Measurements from ENCODE around the gene MAST2. TPM values are rescaled to one million over a fixed set of nuclear protein-coding genes. Genes with fewer than 3 reads are reported as not detected.
"Not testable (repeated sequence)": the region's sequence is repeated elsewhere in the genome, so short reads cannot be mapped to it uniquely, and the experiment has no call there.

The MAST2 gene
- total RNA-seq, 1 experiment from 2014 or later: 7.2 TPM

DNA sequence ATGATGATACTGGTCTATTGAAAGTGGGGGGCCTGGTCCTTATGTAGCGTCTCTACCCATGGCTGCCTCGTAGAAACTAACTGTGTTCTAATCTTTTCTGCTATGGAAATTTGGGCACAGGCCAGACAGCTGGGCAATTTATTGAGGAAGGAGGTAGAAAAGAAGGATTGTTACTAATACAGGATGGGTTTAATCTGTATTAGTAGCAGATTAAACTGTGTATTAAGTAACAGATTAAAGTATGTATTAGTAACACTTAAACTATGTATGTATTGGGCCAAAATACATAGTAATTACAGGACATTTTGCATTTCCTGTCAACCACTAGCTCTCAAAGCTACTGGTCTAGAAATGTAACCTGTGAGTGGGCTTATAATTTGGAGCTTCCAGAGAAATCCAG lies 142.0 kb downstream of the MAST2 start:
- no peak for DNase-seq (ENCODE audit: low read depth, low spot score)
- in situ Hi-C loops (cut with HindIII; ENCODE audit: low pct_unique_long_range_greater_than_20kb, low sequenced_read_pairs): no loop called here

DNA sequence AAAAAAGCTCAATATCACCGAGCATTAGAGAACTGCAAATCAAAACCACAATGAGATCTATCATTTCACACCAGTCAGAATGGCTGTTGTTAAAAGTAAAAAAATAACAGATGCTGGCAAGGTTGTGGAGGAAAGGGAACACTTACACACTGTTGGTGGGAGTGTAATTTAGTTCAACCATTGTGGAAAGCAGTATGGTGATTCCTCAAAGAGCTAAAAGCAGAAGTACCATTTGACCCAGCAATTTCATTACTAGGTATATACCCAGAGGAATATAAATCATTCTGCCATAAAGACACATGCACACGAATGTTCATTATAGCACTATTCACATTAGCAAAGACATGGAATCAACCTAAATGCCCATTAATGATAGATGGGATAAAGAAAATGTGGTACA lies 146.1 kb downstream of the MAST2 start:
- DNase-seq (ENCODE audit: low read depth, low spot score); in situ Hi-C loops (cut with HindIII; ENCODE audit: low pct_unique_long_range_greater_than_20kb, low sequenced_read_pairs): not testable (repeated sequence)

DNA sequence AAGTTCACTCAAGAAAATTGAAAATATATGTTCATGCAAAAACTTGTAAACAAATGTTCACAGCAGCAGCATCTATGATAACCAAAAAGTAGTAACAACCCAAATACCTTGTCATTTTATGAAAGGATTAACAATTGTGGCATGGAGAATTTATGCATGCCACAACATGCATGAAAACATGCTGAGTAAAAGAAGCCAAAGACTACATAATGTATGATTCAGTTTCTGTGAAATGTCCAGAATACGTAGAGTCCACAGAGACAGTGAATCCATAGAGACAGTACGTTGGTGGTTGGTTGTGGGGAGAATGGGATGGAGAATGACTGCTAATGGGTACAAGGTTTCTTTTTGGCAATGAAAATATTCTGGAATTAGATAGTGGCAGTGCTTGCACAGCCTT lies 148.7 kb downstream of the MAST2 start:
- DNase-seq (ENCODE audit: low read depth, low spot score): no peak
- in situ Hi-C loops (cut with HindIII; ENCODE audit: low pct_unique_long_range_greater_than_20kb, low sequenced_read_pairs): no loop called here

DNA sequence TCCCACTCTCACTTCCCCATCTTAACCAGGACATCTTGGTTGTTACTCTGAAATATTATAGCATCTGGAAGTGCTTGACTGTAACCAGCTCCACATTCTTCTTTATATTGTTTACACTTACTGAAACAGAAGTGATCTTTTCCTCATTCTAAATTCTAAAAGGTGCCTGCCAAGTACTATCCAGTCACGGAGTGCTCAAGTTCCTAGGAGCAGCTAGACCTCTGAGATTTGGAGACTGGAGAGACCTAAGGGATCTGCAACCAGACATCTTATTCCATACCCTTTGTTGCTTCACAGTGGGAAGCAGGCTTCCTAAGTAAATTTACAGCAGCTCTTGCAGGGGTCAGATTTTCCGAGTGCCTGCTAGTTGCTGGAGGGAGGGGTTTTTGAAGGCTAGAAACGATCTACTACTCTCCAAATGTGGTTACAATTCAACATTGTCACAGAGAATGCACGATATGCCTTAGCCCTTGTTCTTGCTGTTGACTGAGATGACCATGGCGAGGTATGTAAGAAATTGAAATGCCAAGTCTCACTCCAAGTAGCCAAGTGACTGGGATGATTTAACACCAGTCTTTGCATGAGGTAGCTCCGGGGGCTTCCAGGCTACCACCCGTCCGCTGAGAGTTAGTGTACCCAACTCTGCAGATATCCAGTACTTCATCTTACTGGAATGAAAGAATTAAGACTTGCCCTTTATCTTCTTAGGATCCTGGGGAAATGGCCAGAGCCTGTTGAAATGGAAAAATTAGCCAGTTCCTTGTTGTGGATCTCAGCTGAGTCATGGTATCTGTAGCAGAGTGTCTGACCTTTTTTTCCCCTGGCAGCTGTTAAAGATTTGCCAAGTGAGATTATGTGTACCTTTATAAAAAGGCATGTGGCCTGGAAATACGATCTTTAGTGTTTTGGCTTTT lies 150.8 kb downstream of the MAST2 start:
- in situ Hi-C loops (cut with HindIII; ENCODE audit: low pct_unique_long_range_greater_than_20kb, low sequenced_read_pairs): no loop called here
- DNase-seq (ENCODE audit: low read depth, low spot score): no peak

DNA sequence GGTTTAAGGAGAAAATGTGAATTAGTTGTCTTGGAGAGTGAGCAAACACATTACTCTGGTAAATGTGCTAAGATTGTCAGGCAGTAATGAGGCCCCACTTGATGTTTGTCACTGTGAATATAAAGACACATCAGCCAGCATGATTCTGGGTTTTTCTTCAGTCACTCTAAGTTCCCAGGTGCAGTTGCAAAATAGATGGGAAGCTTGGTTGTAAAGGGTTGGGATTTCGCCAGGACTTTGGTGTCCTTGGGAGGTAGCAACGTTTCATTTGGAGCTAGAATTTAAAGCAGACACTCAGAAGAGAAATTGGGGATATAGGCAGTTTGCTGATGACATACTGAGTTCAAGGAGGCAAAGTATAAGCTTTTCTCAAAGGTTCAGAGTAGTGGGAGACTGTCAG lies 154.3 kb downstream of the MAST2 start:
- in situ Hi-C loops (cut with HindIII; ENCODE audit: low pct_unique_long_range_greater_than_20kb, low sequenced_read_pairs): no loop called here
- no peak for DNase-seq (ENCODE audit: low read depth, low spot score)

DNA sequence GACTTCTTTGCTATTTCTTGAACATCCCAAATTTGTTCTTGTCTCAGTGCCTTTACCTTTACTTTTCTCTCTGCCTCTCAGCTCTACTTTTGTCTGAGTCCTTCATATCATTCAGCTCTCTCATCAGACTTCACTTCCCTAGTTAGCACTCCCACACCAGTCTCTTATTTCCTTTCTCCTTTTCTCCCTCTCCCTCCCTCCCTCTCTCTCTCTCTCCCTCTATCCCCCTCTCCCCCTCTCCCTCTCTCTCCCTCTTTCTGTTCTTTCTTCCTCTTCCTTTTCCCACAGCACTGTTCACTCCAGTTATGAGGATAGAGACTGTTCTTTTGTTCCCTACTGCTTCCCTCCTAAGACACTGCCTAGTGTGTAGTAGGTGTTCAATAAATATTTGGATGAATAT lies 154.9 kb downstream of the MAST2 start:
- no peak for DNase-seq (ENCODE audit: low read depth, low spot score)
- in situ Hi-C loops (cut with HindIII; ENCODE audit: low pct_unique_long_range_greater_than_20kb, low sequenced_read_pairs): no loop called here

DNA sequence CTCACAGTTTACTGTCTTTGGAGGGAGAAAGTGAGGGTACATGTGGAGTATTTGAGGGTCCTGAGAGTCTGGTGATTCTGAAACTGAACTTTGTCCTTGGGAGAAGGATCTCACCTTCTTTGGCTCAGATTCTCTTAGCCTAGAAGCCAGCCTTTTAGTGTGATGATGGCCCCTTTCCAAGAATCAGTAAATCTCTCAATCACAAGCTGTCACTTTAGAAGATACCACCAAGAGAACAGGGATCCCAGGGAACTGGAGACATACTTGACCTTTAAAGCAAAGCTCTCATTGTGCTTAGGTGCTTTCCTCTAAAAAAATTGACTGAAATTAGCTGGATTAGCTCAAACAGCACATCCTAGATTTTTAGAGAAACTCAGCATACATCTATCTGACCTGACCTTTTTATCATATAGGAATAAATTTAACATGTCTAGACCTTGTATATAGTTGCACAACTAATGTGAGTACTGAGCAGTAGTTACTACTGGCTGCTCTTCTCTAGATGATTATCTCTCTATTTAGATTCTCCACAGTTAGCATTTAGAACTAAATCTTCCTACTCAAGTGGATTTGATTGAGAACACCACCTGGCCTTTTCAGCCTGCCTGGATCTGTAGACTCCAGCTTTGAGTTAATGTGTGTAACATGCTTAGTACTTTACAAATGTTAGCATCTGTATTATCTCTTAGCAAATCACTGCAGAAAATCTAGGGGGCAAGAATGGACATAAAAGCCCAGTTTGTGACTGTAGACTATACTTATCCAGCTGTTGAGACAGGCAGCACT lies 157.7 kb downstream of the MAST2 start:
- DNase-seq (ENCODE audit: low read depth, low spot score): no peak
- in situ Hi-C loops (cut with HindIII; ENCODE audit: low pct_unique_long_range_greater_than_20kb, low sequenced_read_pairs): no loop called here

DNA sequence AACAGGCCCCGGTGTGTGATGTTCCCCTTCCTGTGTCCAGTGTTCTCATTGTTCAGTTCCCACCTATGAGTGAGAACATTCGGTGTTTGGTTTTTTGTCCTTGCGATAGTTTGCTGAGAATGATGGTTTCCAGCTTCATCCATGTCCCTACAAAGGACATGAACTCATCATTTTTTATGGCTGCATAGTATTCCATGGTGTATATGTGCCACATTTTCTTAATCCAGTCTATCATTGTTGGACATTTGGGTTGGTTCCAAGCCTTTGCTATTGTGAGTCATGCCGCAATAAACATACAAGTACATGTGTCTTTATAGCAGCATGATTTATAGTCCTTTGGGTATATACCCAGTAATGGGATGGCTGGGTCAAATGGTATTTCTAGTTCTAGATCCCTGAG lies 158.5 kb downstream of the MAST2 start:
- in situ Hi-C loops (cut with HindIII; ENCODE audit: low pct_unique_long_range_greater_than_20kb, low sequenced_read_pairs); DNase-seq (ENCODE audit: low read depth, low spot score): not testable (repeated sequence)

DNA sequence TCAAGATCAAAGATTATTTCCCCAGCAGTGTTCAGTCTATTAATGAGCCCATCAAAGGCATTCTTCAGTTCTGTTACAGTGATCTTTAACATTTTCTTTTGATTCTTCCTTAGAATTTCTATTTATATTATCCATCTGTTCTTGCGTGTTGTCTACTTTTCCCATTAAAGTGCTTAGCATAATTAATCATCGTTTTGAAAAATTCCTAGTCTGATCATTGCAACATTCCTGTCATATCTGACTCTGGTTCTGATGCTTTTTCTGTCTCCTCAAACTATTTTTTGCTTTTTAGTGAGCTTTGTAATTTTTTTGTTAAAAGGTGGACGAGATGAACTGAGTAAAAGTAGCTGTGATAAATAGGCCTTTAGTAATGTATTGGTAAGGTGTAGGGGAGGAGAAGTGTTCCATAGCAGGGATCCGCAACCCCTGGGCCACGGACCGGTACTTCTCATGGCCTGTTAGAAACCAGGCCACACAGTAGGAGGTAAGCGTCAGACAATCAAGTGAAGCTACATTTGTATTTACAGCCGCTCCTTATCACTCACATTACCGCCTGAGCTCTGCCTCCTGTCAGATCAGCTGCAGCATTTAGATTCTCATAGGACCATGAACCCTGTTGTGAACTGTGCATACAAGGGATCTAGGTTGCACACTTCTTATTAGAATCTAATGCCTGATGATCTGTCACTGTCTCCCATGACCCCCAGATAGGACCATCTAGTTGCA lies 165.7 kb downstream of the MAST2 start:
- in situ Hi-C loops (cut with HindIII; ENCODE audit: low pct_unique_long_range_greater_than_20kb, low sequenced_read_pairs): no loop called here

DNA sequence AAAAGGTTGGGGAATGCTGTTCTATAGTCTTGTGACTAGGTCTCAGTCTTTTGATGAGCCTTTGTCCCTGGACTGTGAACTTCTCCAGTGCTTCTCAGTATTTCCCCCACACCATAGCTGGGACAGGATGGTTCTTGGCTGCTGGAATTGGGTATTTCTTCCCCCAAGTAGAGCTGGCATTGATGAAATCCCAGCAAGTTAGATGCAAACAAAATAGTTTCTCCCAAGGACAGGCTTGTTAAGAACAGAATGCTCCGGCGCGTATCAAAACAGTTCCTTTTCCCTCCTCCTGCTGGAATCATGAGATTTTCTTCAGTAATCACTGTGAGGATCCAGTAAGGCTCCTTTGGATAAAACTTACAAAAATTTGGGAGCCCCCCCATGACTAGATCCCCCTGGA lies 166.5 kb downstream of the MAST2 start:
- no peak for DNase-seq (ENCODE audit: low read depth, low spot score)
- in situ Hi-C loops (cut with HindIII; ENCODE audit: low pct_unique_long_range_greater_than_20kb, low sequenced_read_pairs): no loop called here

More for the DNA sequence above, 165.7 kb downstream of the MAST2 start:
- no peak for DNase-seq (ENCODE audit: low read depth, low spot score)

DNA sequence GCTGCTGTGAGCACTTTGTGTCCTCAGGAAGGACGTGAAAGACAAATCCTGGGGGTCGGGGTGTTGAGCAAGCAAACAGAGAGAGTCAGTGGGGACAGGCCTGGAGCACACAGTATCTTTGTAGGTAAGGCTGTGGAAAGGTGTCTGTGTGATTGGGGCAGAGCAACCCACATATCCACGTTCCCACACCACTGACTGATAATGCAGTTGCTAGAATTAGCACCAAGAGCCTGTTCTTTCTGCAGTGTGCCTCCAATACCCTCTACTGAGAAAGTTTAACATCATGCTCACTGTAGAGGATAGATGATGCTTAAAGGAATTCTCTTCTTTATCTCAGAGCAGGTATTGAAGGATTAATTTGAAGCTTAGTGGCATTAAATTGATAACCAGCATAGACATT lies 167.9 kb downstream of the MAST2 start:
- no peak for DNase-seq (ENCODE audit: low read depth, low spot score)
- in situ Hi-C loops (cut with HindIII; ENCODE audit: low pct_unique_long_range_greater_than_20kb, low sequenced_read_pairs): no loop called here

DNA sequence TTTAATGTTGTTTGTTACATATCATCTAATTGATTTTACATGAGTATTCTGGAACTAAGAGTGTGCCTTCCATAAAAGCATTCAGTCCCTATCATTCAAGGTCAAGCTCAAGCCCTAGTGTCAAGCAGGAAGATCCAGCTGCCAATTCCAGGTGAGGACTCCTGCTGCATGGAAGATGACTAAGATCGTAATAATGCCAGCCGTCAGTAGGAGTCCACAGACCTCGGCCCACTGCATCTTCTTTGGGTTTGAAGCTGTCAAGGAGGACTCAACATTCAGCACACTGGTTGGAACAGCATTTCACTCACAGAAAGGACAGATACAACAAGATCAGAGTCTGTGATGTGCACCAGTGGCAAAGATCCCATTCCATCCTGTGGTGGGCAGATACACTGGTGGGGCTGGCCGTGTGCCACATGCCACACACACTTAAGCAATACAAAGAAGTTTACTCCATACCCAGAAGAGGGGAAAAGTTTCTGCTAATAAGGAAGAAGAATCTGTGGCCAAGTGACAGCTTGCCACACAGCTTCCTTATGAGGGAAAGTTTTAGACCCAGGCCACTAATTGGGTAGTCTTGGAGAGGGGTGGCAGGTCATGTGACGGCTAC lies 168.6 kb downstream of the MAST2 start:
- in situ Hi-C loops (cut with HindIII; ENCODE audit: low pct_unique_long_range_greater_than_20kb, low sequenced_read_pairs): no loop called here
- DNase-seq (ENCODE audit: low read depth, low spot score): no peak

DNA sequence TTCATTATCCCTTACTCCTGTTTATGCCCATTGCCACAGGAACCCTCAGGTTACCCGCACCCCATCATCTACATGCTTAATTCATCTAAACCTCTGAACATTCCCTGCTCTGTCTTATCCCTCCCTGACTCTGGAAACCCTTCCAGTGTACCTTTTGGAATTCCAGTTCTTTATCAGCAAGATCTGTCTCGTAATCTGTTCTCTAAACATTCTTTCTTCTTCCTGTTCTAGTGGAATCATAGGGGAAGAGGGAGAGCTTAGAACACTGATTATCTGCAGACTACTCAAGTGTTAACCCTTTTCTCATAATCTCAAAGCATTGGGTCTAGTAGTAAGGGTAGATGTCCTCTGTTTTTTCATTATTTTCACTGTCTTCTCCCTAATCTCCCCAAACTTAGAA lies 169.2 kb downstream of the MAST2 start:
- in situ Hi-C loops (cut with HindIII; ENCODE audit: low pct_unique_long_range_greater_than_20kb, low sequenced_read_pairs): no loop called here
- no peak for DNase-seq (ENCODE audit: low read depth, low spot score)

DNA sequence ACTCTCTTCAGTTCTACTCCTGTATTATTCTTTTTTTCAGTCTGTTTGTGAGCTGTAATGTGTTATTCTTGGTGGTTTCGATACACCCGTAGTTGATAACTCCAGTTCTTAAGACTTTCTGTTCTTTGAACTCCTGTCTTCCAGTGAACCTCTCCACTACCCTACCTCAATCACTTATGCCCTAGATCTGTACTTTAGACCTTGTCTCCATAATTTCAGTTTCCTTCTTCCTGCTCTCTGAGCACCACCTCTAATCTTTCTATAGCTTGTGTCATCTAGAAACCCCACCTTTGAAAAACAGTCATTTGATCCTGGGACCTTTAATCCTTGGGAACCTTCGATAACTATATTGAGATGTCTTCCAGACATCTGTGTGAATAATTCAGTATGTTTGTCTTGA lies 169.7 kb downstream of the MAST2 start:
- DNase-seq (ENCODE audit: low read depth, low spot score): no peak
- in situ Hi-C loops (cut with HindIII; ENCODE audit: low pct_unique_long_range_greater_than_20kb, low sequenced_read_pairs): no loop called here

DNA sequence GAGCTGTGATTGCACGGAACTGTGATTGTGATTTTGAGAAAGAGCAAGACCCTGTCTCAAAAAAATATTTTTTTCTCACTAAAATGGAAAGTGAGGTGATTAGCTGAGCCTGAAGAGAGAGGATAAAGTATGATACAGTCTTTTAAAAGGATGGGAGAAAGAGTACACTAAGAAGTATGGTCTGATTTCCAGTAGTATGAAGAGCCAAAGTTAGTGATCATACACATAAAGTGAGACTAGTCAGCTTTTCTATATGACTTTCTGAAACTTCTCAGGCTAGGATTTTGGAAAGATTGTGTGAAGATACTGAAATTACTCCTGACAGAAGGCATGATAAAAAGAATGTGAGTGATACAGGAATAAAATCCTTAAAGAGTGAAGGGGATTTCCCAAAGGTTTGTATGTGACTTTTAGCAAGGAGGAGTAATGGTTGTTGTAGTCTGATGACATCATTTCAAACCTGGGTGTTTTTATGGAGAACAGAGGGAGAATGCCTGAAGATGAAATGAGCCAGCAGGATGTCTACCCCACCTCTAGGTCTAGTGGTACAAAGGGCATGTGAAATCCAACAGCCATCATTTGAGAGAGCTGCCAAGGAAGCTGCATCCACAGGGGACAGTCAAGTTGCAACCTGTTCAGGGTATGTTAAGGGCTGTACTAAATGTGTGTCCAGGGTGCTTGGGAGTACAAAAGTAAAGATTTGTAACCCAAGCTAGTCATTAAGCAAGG lies 171.3 kb downstream of the MAST2 start:
- in situ Hi-C loops (cut with HindIII; ENCODE audit: low pct_unique_long_range_greater_than_20kb, low sequenced_read_pairs): no loop called here
- no peak for DNase-seq (ENCODE audit: low read depth, low spot score)

DNA sequence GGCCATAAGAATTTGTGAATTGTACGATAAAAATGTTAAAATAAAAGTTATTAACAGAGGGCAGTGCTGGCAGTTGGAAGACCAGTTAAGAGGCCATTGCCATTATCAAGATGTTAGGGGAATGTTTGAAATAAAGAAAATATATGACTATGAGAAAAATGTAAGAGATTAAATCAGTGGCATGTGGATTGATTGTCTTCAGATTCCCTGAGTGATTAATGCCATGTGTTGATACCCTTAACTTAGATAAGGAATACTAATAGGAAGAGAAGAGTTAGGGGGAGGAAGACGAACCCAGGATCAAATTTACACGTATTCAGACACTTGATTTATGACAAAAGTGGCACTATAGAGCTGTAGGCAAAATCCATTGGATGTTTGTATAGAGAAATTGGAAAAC lies 173.2 kb downstream of the MAST2 start:
- in situ Hi-C loops (cut with HindIII; ENCODE audit: low pct_unique_long_range_greater_than_20kb, low sequenced_read_pairs): no loop called here
- no peak for DNase-seq (ENCODE audit: low read depth, low spot score)

DNA sequence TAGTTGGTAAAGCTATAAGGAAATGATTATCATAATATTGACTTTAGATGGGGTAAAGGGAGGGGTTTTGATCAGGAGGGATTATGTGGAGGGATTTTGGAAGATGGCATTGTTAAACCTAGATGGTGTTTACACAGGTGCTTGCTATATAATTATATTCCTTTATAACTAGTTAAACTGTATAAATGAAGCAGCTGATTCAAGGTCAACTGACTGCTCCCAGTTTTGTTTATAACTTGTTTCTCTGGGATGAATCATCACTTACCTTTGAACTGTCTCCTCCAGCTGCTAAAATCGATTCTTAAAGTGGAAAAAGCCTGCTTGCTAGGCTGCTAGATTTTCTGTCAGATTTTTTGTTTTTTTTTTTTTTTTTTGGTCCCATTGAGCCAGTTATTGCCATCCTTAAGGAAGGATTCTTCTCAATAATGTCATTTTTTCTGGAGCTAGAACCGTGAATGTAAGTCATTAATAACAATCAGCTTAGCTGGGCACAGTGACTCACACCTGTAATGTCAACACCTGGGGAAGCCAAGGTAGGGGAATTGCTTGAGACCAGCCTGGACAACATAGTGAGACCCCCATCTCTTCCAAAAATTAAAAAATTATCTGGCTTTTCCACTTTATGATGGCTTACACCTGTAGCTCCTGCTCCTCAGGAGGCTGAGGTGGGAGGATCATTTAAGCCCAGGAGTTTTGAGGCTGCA lies 175.8 kb downstream of the MAST2 start:
- no peak for DNase-seq (ENCODE audit: low read depth, low spot score)
- in situ Hi-C loops (cut with HindIII; ENCODE audit: low pct_unique_long_range_greater_than_20kb, low sequenced_read_pairs): no loop called here

All from SK-MEL-5 (cell line).